A549 (cell line): ENCODE data around the gene SLC43A3. TPM values are rescaled to one million over a fixed set of nuclear protein-coding genes. Genes with fewer than 3 reads are reported as not detected.

Experiments used
- ATAC-seq, 2 experiments: fragments of 200-7000 bp in 1 of 2; fragments of >200 bp in 1 of 2; cut with Nextera tagmentation in 1 of 2; cut with Tn5 transposase in 1 of 2; 3 replicates each; pipeline versions ENCODE4 v1.8.0 to v1.9.1; 2018 to 2020; ENCODE audit warnings: mild to moderate bottlenecking in 1 of 2, moderate library complexity in 1 of 2
- CTCF ChIA-PET: fragments of 300-600 bp; sonication (Branson Sonifier 250); formaldehyde crosslinking; extraction: SDS; loops from one replicate; lab custom pipeline; 2021; ENCODE audit warnings: antibody characterized with exemption, inconsistent platforms; lab: Yijun Ruan, JAX
- POLR2A ChIA-PET: fragments of 350-600 bp; formaldehyde crosslinking; extraction: SDS; loops from one replicate; lab custom pipeline; 2021; ENCODE audit warnings: antibody characterized with exemption, inconsistent platforms; lab: Yijun Ruan, JAX
- DNase-seq, 2 experiments: peaks; one replicate each; pipeline versions ENCODE4 v3.0.0 to v3.0.0-alpha.2; 2011 to 2016; ENCODE audit warnings: low read depth in 1 of 2, low spot score in 1 of 2
- FAIRE-seq: peaks from 2 replicates; lab custom pipeline; 2011; peaks lifted over from hg19 to GRCh38; lab: Jason Lieb, UNC
- H3K27ac ChIP-seq, 2 experiments: fragments of >200 bp; sonication (Bioruptor Twin); formaldehyde crosslinking; 3 replicates each; pipeline ENCODE4 v1.5.1; 2016 to 2017
- H3K4me1 ChIP-seq: fragments of >200 bp; sonication (Bioruptor Twin); formaldehyde crosslinking; 3 replicates; pipeline ENCODE4 v1.6.1; 2016
- H3K4me2 ChIP-seq: fragments of >200 bp; sonication (Bioruptor Twin); formaldehyde crosslinking; 3 replicates; pipeline ENCODE4 v1.6.1; 2016
- H3K4me3 ChIP-seq: fragments of >200 bp; sonication (Bioruptor Twin); formaldehyde crosslinking; 3 replicates; pipeline ENCODE4 v1.5.1; 2016
- H3K9me3 ChIP-seq: fragments of >200 bp; sonication (Bioruptor Twin); formaldehyde crosslinking; 3 replicates; pipeline ENCODE4 v1.6.1; 2016
- EP300 ChIP-seq, 2 experiments: fragments of >200 bp; sonication (Bioruptor Twin); formaldehyde crosslinking; IDR thresholded peaks; 2 replicates in 1 of 2; 3 replicates in 1 of 2; pipeline ENCODE4 v1.6.1; 2016 to 2017
- FOSB ChIP-seq: fragments of 250-450 bp; sonication (Bioruptor Pico); IDR thresholded peaks from 2 replicates; pipeline ENCODE4 v1.5.0; 2020; ENCODE audit warnings: mild to moderate bottlenecking, moderate library complexity
- GATA3 ChIP-seq: IDR thresholded peaks from 2 replicates; pipeline ENCODE4 v1.6.1; 2012; ENCODE audit warnings: borderline replicate concordance
- HOXB13 ChIP-seq: fragments of 250-450 bp; sonication (Bioruptor Pico); IDR thresholded peaks from 2 replicates; pipeline ENCODE4 v1.5.0; 2020; ENCODE audit warnings: low read depth, mild to moderate bottlenecking, moderate library complexity
- HOXB5 ChIP-seq: fragments of 250-450 bp; sonication (Bioruptor Pico); IDR thresholded peaks from 2 replicates; pipeline ENCODE4 v1.5.0; 2020; ENCODE audit warnings: mild to moderate bottlenecking, moderate library complexity
- JUN ChIP-seq, 2 experiments: fragments of >200 bp; sonication (Bioruptor Twin); formaldehyde crosslinking; IDR thresholded peaks; 2 replicates in 1 of 2; 3 replicates in 1 of 2; pipeline ENCODE4 v1.6.1; 2016 to 2017
- KDM5A ChIP-seq: fragments of 200-600 bp; sonication (generic); IDR thresholded peaks from 2 replicates; pipeline ENCODE4 v1.6.1; 2016; ENCODE audit warnings: antibody characterized with exemption, mild to moderate bottlenecking
- NFE2L2 ChIP-seq: fragments of 150-350 bp; conservative IDR thresholded peaks from 2 replicates; pipeline ENCODE4 v1.6.1; 2014; ENCODE audit warnings: low read length
- PHF8 ChIP-seq: fragments of 200-600 bp; sonication (generic); IDR thresholded peaks from 2 replicates; pipeline ENCODE4 v1.6.1; 2016; ENCODE audit warnings: low read depth, mild to moderate bottlenecking, antibody characterized with exemption, moderate library complexity, borderline replicate concordance
- RAD21 ChIP-seq, 2 experiments: fragments of >200 bp in 1 of 2; sonication (Bioruptor Twin) in 1 of 2; formaldehyde crosslinking in 1 of 2; IDR thresholded peaks in 1 of 2; conservative IDR thresholded peaks in 1 of 2; 2 replicates in 1 of 2; 3 replicates in 1 of 2; pipeline ENCODE4 v1.6.1; 2012 to 2018; ENCODE audit warnings: inconsistent platforms in 1 of 2
- SMC3 ChIP-seq: fragments of >200 bp; sonication (Bioruptor Twin); formaldehyde crosslinking; IDR thresholded peaks from 3 replicates; pipeline ENCODE4 v1.6.1; 2018; ENCODE audit warnings: inconsistent platforms
- ZFP36 ChIP-seq: fragments of 450-650 bp; IDR thresholded peaks from 2 replicates; pipeline ENCODE4 v1.6.1; 2014; ENCODE audit warnings: borderline replicate concordance; ENCODE audit not compliant: partially characterized antibody
- WGBS: methylation state at CpG from one replicate; pipeline ENCODE4 v1.1.6; 2017; ENCODE audit errors: missing lambda C conversion rate; 5-methylcytosine and 5-hydroxymethylcytosine counted together
- polyA plus RNA-seq, 4 experiments: library from polyadenylated mRNA; depleted of rRNA in 3 of 4; stranded (reverse); fragments of >200 nt; fragmentation: RNase III in 1 of 4; extraction: RNeasy Plus Mini Kit Qiagen cat#74134 plus additional on column Dnase treatment in 1 of 4; gene quantifications; 2 replicates in 3 of 4; 3 replicates in 1 of 4; pipeline ENCODE4 v1.2.3, GENCODE V29; 2011 to 2017
- TF ChIP-seq, protein P1 (sequence below): fragments of 200-600 bp; sonication (generic); IDR thresholded peaks from 2 replicates; pipeline ENCODE4 v1.6.1; 2016; ENCODE audit warnings: antibody characterized with exemption, mild to moderate bottlenecking, moderate library complexity
- TF ChIP-seq, protein P2 (sequence below): fragments of 250-450 bp; sonication (Bioruptor Pico); IDR thresholded peaks from 2 replicates; pipeline ENCODE4 v1.5.0; 2021; ENCODE audit warnings: mild to moderate bottlenecking, moderate library complexity, borderline replicate concordance
- TF ChIP-seq, protein P3 (sequence below): fragments of >200 bp; sonication (Bioruptor Twin); formaldehyde crosslinking; IDR thresholded peaks from 3 replicates; pipeline ENCODE4 v1.5.1; 2016
- TF ChIP-seq, protein P4 (sequence below): fragments of >200 bp; sonication (Bioruptor Twin); formaldehyde crosslinking; IDR thresholded peaks from 3 replicates; pipeline ENCODE4 v1.6.1; 2016

SLC43A3 gene
- polyA plus RNA-seq, 2 of the 4 experiments (the other 2 are of a cell fraction) = 0.12 to 0.30 TPM

DNA sequence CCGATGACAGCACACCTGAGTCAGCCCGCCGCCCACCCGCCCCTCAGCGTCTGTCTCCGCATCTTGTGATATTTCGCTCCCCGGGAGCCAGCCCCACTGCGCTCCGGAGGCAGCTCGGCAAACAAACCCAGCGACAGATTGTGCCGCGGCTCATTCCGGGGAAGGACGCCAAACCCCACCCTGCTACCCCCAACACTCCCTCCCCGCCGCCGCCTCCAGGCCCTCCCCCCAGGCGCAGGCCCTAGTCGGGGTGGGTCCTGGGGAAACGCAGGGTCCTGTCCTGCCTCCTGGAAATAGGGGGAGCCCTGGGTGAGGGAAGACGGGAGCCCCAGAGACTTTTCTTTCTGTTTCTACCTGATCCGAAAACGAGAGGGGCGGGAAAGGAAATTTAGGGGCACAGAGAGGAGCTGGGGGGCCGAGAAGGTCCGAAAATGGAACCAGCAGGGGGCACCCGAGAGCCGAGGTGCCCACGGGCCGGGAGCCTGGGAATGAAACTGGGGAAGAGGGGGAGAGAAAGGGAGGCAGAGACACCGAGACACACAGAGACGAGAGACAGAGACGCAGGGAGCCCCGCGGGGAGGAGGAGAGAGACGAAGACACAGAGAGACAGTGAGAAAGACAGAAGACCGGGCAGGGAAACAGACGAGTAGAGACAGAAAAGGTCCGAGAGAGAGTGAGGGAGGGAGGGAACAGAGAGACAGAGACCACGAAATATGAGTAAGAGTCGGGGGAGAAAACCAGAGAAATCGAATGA lies 31.7 kb upstream of the SLC43A3 start:
- ChIA-PET POLR2A (interaction anchor here (0.8 kb wide), 1 partner anchor 18 kb away, joined by 7 read pairs; no protein-coding TSS in a partner anchor), CTCF (interaction anchor here (0.6 to 11.7 kb wide), 54 partner anchors 7 to 1051 kb away, joined by 3 to 228 read pairs (median 6); partner anchors contain the start of genes P2RX3, SLC43A1, SSRP1 and TIMM10)
- WGBS = 2% methylated on average over 29 of the region's 44 CpGs
- peak overlapping the region; percentile 81 to 89 for H3K27ac ChIP-seq
- H3K4me1 ChIP-seq = peaks cover 33% of the 10 kb centered on the region
- TF ChIP-seq ZFP36 = peak; percentile 42
- TF ChIP-seq RAD21 (conservative IDR thresholded peaks at IDR 0.05 in 1 of 2, IDR thresholded peaks at IDR 0.05 in 1 of 2) = peak; percentile 56 to 65
- peak in 1 of 2 experiments; percentile 49; a peak in 2 of 5 replicates for TF ChIP-seq JUN (IDR thresholded peaks at IDR 0.05)
- TF ChIP-seq SMC3 = peak; percentile 67
- no peak for TF ChIP-seq HOXB5
- TF ChIP-seq, protein P1, sequence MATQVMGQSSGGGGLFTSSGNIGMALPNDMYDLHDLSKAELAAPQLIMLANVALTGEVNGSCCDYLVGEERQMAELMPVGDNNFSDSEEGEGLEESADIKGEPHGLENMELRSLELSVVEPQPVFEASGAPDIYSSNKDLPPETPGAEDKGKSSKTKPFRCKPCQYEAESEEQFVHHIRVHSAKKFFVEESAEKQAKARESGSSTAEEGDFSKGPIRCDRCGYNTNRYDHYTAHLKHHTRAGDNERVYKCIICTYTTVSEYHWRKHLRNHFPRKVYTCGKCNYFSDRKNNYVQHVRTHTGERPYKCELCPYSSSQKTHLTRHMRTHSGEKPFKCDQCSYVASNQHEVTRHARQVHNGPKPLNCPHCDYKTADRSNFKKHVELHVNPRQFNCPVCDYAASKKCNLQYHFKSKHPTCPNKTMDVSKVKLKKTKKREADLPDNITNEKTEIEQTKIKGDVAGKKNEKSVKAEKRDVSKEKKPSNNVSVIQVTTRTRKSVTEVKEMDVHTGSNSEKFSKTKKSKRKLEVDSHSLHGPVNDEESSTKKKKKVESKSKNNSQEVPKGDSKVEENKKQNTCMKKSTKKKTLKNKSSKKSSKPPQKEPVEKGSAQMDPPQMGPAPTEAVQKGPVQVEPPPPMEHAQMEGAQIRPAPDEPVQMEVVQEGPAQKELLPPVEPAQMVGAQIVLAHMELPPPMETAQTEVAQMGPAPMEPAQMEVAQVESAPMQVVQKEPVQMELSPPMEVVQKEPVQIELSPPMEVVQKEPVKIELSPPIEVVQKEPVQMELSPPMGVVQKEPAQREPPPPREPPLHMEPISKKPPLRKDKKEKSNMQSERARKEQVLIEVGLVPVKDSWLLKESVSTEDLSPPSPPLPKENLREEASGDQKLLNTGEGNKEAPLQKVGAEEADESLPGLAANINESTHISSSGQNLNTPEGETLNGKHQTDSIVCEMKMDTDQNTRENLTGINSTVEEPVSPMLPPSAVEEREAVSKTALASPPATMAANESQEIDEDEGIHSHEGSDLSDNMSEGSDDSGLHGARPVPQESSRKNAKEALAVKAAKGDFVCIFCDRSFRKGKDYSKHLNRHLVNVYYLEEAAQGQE = no peak
- TF ChIP-seq FOSB (CRISPR knock-in tag) = no peak
- TF ChIP-seq, protein P2, sequence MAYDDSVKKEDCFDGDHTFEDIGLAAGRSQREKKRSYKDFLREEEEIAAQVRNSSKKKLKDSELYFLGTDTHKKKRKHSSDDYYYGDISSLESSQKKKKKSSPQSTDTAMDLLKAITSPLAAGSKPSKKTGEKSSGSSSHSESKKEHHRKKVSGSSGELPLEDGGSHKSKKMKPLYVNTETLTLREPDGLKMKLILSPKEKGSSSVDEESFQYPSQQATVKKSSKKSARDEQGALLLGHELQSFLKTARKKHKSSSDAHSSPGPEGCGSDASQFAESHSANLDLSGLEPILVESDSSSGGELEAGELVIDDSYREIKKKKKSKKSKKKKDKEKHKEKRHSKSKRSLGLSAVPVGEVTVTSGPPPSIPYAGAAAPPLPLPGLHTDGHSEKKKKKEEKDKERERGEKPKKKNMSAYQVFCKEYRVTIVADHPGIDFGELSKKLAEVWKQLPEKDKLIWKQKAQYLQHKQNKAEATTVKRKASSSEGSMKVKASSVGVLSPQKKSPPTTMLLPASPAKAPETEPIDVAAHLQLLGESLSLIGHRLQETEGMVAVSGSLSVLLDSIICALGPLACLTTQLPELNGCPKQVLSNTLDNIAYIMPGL (CRISPR knock-in tag) = 0 out of 2 replicates have a peak, but pooled peaks have one; percentile 35
- no peak for TF ChIP-seq PHF8
- no peak for TF ChIP-seq GATA3
- TF ChIP-seq NFE2L2 = no peak
- peak in 1 of 2 experiments; percentile 61; a peak in 1 of 5 replicates for TF ChIP-seq EP300 (IDR thresholded peaks at IDR 0.05)
- 0 out of 2 replicates have a peak, but pooled peaks have one; percentile 30 for TF ChIP-seq KDM5A
- TF ChIP-seq, protein P3, sequence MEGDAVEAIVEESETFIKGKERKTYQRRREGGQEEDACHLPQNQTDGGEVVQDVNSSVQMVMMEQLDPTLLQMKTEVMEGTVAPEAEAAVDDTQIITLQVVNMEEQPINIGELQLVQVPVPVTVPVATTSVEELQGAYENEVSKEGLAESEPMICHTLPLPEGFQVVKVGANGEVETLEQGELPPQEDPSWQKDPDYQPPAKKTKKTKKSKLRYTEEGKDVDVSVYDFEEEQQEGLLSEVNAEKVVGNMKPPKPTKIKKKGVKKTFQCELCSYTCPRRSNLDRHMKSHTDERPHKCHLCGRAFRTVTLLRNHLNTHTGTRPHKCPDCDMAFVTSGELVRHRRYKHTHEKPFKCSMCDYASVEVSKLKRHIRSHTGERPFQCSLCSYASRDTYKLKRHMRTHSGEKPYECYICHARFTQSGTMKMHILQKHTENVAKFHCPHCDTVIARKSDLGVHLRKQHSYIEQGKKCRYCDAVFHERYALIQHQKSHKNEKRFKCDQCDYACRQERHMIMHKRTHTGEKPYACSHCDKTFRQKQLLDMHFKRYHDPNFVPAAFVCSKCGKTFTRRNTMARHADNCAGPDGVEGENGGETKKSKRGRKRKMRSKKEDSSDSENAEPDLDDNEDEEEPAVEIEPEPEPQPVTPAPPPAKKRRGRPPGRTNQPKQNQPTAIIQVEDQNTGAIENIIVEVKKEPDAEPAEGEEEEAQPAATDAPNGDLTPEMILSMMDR = peak; percentile 90
- TF ChIP-seq HOXB13 (CRISPR knock-in tag) = no peak
- TF ChIP-seq, protein P4, sequence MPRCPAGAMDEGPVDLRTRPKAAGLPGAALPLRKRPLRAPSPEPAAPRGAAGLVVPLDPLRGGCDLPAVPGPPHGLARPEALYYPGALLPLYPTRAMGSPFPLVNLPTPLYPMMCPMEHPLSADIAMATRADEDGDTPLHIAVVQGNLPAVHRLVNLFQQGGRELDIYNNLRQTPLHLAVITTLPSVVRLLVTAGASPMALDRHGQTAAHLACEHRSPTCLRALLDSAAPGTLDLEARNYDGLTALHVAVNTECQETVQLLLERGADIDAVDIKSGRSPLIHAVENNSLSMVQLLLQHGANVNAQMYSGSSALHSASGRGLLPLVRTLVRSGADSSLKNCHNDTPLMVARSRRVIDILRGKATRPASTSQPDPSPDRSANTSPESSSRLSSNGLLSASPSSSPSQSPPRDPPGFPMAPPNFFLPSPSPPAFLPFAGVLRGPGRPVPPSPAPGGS = no peak
- TF ChIP-seq, all 56 proteins: peak for 8
- DNase-seq (peak in 1 of 2 experiments; percentile 71), ATAC-seq (peak; percentile 52 to 66), FAIRE-seq (no peak)
- peak overlapping the region; percentile 90 for H3K4me2 ChIP-seq
- no peaks in the 10 kb centered on the region for H3K9me3 ChIP-seq
- H3K4me3 ChIP-seq = peak overlapping the region; percentile 74
